ENCODE data around the gene CACNA2D1.

The CACNA2D1 gene

DNA sequence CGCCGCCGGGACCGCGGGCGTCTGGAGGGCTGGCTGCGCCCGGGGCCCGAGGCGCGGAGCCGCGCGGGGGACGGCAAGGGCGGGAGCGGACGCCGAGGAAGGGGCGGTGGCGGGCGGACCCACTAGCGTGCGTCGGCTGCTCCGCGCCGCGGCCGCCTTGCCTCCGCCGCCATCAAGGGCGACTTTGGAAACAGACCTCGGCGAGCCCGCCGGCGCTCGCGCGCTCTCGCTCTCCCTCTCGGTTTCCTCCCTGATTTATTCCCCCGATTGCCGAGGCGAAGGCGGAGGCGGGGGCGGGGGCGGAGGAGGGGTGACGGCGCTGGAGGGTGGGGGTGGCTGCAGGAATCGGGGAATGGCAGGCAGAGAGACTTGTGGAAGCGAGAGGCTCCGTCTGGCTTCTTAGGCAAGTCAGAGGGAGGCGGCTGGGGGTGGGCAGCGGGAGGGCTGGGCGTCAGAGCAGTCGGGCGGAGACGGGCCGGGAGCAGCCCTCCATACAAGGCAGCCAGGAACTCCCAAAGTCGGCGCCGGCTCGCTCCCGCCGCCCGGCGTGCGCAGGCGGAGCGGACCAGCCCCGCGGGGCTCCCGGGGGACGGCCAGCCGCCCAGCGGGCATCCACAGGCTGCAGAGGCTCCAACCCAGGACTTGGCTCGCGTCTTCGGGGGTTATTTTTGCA is at the start of gene CACNA2D1:
Gene CACNA2D1, minus strand, starts transcription at position 231 of the 673 bp plus-strand sequence.
- no peak for DNase-seq

DNA sequence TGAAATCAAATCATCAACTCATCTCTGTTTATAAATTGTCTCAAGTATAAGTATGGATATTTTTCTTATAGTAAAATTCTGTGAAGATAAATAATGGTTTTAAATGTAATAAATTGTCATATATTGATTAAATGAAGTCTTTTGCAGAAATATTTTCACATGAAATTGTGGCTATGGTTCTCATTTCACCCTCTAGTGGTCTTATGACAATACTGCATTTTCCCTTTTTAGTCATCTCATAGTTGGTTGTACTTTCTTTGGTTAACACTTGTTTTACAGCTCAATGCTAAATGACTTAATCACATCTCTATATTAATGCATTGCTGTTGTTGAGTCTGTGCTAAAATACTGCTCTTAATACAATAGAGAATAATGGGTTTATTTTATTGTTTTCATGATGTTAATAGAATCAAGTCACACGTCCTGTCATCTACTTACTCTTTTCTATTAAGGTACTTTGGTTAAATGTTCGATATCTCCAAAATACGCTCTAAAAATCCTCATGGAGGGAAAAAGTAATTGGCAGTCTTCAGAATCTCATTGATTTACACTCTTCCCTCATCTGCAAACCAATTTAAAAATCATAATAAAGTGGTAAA is 38.0 kb upstream of the CACNA2D1 start:
- no peak for DNase-seq

DNA sequence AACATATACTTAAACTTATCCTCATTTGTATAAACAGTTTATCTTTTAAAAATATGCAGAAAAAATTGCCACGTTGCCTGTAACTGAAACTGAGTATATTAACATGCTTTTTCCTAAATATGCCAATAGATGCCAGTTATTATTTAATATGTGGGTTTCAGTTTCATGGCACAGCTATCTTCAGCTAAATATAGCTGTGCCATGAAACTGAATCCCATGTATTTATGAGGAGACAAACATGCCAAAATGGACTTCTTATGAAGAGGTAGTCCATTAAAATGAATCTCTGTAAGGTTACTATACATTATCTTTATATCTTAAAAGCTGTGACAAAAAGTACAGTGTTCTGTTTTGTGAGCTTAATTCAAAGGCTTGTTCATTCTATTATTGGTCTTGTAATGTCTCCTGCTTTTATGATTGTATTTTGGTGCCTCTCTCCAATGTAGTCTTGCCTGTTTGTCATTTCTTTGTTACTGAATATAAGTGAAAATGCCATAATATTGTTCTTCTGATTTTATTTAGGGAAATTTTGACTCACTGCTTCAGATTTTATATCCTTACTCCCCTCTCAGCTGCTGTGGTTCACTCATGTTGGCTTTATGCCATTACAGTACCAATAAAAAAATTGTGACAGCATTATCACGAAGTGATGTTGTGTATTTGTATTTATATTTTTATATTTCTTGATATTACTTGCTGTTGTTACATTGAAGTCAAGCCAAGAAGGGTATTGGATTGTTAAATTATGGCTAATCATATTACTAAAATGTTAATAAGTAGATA is 34.3 kb upstream of the CACNA2D1 start:
- DNase-seq, result no peak

DNA sequence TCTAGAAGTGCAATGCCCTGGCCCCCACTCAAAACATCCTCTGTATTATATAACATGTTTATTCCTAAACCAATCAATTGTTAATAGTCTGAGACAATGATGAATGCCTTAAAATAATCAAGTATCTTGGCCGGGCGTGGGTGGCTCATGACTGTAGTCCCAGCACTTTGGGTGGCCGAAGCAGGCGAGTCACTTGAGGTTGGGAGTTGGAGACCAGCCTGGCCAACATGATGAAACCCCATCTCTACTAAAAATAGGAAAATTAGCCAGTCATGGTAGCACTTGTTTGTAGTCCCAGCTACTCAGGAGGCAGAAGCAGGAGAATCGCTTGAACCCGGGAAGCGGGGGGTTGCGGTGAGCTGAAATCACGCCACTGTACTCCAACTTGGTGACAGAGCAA is 29.4 kb upstream of the CACNA2D1 start:
- no peak for DNase-seq

DNA sequence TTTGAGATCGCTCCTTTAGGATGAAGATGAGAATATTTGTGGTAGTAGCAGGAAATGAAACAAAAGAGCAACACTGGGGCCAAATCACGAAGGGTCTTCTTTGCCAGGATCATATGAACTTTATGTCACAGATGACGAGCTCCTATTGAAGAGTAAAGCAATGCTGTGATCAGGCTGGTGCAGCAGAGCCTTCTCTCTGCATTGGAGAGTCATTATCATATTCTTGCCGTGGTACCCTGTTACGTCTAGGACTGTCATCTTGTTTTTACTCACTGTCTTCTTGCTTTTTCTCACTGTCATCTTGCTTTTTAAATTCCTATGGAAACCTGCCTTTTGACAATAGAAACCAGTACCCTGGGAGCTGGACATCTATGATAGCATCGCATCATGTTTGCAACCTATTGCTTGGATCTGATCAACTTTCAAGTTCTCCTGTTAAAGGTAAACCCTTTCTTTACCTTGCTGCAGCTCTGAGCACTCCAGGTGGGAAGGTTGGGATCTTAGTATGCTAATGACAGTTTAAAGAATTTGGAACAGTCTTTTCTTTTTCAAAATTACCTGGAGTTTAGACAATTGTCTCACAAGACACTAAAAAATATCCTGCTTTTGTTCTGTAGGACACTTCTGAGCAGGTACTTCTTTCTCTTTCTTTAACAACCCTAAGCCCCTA is 27.9 kb upstream of the CACNA2D1 start:
- no peak for DNase-seq

DNA sequence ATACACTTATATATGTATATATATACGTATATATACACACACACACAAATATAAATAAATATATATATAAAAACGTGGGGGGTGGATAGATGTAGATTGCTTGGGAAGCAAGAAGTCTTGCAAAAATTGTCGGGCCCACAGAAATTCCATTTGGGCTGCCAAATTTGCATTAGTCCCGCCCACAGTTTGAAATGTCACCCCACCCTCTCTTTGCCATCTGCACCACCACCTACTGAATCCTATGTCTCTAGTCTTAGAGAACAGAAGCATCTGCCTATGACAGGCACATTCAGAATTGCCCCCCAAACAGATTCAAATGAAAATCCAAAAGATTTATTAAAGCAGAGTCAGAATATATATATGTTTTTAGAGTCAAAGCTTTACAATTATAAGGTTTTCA is 25.6 kb upstream of the CACNA2D1 start:
- DNase-seq, result no peak

DNA sequence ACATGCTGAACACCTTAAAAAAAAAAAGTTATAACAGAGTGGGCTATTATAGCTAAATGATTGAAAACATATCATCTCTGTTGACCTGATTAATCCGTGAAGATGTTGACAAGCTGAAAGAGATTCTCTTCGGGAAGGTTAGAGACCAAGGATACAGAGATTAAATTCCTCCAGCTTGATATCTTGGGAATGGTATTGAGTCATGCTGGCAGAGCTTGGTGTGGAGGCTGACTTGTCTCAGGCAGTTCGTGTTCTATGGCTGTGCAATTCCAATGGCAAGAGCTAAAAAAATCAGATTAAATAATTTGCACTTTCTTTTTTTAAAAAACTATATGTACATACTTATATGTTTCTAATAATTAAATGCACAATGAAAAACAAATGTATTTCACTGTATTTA is 24.9 kb upstream of the CACNA2D1 start:
- DNase-seq, result no peak

DNA sequence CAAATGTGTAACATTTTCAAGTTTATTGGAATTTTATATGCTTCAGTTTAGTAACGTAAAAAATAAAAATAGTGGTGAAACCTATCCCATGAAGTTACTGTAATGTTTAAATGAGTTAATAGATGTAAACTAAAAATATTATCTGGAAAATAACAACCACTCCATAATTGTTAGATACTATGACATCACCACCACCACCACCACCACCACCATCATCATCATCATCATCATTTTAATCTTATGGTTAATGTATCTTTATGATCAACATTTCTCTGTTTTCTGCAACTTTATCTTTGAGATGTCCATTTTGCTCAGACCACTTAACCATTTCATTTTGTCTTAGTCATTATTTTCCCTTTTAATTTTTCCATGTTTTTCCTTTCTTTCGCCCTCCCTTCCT is 23.4 kb upstream of the CACNA2D1 start:
- DNase-seq, result no peak

DNA sequence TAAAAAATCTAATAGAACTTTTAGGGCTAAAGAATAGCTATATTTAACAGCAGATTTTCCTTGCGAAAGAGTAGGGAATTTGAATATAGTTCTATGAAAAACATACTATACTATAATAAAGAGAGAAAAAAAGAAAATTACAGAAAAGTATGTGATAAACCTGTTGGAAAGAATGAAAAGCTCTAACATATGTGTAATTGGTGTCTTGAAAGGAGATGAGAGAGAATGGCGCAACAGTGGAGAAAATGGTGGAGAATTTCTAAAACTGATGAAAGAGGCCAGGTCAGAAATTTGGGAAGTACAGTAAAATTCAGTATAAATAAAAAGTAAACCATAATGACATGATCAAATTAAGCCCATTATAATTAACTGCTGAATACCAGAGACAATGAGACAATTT is 20.8 kb upstream of the CACNA2D1 start:
- DNase-seq, result no peak

DNA sequence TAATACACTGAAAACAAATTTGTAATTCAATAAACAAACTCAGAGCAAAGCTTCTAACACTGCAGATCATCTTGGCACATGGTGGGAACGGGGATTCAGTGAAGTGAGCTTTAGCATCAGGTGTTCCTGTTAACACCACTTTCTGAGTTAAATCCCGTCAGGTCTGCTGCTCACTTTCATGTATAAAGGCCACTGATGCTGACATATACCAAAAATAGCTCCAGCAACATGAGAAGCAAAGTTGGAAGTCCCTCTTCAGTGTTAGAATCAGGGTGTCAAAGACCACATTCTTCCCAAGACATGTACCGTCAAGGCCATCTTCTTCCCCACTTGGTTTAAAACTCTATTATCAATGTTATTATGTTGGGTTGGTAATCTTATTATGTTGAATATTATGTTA is 11.7 kb upstream of the CACNA2D1 start:
- DNase-seq, result no peak

DNA sequence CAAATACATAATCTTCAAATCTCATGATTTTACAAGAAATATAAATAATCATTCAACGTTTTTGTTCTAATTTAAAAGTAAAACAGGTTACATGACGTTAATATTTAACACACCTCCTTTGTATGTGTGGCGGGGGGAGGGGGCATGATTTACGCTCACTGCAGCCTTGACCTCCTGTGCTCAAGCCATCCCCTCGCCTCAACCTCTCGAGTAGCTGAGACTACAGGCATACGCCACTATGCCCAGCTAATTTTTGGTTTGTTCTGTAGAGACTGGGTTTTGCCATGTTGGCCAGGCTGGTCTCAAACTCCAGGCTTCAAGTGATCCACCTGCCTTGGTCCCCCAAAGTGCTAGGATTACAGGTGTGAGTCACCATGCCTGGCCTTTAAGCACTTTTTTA is 7.2 kb upstream of the CACNA2D1 start:
- DNase-seq, result no peak

DNA sequence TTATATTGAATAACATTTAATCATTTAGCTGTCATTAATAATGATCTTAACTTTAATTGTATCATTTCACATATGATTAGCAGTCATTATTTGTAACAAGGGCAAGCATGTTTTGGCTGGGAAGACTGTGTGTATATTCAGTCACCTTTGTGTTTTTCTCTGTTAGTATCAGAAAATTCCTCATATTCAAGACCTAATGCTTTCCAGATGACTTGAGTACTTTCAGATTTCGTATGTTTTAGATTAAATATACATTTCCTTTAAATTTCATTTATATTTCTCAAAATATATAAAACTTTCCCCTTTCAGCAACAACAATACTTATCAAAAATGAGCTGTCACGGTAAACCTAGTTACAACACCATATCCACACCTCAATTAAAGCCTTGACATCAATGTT is 6.3 kb upstream of the CACNA2D1 start:
- DNase-seq, result no peak

DNA sequence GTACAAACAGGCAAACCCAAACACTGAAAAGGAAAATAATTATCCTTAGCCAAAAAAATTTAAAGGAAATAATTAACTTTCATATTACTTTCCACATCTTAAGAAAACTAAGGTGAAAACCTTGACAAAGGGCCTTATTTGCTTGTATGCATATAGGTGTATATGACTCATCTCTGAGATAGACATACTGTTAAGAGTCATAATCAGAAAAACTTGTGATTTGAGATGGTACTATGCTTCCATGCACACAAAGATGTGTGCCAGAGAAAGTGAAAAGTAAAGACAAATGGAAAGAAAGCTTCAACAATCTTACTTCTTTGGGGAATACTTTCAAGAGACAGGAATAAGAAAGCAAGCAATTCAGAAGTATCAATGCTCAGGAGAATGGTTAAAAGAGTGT is 3.3 kb upstream of the CACNA2D1 start:
- no peak for DNase-seq

DNA sequence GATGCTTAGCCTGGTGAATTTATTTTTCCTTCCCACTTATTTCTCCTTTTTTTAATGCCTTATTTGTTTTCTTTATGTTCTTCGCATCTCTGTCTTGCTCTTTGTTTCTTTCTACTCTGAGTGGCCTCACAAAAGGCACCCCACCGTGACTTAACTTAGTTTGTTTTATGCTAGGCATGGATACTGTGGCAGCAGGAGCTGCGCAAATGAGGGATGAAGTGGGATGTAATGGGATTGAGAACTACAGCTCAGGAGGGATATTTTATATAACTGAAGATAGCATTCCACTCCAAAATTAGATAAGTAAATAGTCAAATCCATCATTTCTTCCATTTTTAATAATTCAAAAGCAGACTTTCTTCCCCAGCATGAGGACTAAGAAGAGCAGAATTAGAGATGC is 1.7 kb upstream of the CACNA2D1 start:
- DNase-seq, result no peak

DNA sequence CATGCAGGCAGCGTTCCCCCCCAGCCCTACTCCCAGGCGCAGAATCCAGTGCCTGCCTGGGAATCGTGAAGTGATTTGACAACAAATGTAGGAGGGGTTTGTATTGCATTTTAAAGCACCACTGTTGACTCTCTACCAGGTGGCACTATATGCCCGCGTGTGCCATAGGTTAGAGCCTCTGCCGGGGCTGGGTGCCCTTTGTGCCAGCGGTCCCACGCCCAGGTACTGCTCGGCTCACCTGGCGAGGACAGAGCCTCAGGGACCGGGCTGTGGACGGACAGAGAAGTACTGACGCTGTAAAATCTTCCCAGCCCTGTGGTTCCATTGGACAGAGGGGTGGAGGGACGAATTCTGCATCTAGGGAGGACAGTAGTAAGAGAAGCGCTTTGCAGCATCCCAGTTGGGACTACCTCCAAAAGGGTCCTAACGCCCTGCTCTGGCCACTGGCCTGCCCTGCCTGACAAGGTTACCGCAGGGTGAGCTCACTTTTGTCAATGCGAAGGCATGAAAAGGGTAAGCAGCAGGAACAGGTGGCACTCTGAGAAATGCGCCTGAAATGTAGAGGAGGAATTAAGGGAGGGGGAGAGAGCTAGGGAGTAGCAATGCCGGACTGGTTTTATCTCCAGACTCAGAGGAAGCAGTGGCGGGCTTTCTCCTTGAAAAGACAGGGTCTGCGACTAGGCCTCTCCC is 788 bp upstream of the CACNA2D1 start:
- no peak for DNase-seq

DNA sequence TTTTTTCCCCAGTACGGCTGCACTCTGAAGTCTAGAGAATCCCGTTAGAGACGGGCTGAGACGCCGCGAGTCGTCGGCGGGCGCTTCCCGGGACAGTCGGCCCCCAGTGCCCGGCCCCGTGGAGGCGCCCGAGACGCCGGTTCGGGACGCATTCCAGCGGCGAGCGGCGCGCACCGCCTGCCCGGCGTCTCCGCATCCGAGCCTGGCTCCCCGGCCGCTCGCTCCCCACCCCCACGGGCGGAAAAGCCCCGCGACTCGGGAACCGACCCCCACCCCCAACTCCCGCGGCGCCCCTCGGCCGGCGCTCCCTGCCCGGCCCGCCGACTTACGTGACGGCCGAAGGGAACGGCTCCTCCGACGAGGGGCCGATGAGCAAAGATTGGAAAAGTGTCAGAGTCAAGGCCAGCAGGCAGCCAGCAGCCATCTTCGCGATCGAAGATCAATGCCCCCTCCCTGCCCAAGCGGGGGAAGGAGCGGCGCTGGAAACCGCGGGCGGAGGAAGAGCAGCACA is 486 bp downstream of the CACNA2D1 start:
- no peak for DNase-seq

DNA sequence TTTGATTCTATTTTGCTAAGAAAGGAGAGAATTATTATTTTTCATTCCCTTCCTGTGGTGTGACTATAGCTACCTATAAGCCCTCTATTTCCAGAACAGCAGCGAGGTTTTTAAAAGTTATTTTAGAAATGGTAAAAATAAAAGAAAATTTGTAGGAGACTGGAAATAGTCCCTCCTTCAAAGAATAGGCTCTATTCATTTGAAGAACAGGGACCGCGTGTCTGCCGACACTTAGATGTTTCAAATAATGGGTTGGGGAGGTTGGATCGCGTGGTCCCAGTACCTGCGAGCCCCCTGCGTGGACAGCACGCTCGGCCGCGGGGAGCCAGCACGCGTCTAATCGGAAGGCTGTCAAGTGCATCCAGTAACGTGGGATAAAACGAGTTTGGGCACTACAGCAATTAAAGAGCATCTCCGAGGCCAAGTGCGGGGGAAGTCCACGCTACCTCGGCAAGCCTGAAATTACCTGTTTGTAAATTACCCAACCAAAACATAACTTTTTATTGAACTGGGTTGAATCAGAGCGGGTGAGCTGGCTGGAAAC is 1.0 kb downstream of the CACNA2D1 start:
- DNase-seq, result no peak

DNA sequence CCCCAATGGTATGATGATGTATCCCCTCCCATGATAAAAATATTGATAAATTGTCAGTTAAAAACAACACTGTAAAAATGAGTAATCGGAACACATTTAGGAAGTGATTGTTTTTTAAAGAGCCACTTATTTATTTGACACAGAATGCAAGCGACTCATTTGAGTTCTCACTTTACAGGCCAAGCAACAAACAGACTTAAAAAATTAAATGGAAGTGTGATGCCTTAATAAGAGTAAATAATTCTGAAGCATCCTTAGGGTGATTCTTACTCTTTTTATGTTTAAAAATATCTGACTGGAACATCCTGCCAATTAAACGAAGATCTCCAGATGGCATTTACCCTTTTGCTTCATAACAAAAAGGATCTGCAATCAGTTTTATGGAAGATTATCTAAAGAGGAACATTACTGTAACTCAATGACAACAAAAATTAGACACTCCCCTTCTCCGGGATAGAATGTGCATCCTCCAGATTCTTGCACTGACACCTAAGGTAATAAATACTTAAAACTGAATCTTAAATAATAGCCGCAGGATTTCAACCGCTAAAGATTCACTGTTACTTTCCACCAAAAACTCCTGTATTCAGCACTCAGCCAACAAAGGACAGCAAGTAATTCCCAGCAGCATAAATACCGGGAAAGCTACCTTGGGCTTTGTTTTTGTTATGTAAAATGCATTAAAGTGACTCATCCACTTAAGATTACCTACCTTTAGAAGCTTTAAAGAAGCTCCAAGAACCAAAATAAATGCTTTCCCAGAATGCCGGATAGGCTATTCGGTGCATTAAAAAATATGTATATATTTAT is 1.7 kb downstream of the CACNA2D1 start:
- DNase-seq, result no peak

DNA sequence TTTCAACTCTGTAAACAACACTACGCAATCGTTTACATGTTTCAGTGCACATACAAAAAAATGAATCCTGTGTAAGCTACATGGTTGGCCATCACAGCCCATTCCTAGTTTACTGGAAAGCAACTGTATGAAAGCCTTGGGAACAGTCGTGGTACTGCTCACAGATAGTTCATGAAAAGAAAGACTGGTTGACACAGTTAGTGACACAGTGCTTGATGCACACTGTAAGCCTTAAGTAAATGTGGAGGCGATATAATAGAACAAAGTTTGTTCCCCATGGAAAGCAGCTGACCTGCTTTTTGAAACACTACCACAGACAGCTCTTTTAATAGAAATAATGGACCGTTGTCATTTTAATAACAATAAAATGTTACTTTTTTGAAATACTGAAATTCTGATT is 5.1 kb downstream of the CACNA2D1 start:
- no peak for DNase-seq

DNA sequence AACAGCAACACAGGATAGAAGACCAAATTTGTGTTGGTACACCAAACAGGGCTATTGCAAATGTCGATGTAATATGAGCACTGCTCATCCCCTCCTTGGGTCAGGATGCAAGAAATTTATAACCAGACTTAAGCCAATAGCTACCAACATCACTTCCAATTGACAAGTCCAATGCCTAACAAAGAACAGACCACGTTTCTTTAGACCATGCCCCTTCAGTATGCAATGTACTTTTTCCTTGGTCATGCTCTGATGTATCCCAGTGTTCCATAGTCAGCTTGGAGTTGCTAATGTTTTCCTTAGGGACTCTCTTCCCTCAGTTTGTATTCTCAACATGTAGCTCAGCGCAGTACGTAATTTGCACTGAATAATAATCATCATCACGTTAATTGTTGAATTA is 7.8 kb downstream of the CACNA2D1 start:
- DNase-seq, result no peak

DNA sequence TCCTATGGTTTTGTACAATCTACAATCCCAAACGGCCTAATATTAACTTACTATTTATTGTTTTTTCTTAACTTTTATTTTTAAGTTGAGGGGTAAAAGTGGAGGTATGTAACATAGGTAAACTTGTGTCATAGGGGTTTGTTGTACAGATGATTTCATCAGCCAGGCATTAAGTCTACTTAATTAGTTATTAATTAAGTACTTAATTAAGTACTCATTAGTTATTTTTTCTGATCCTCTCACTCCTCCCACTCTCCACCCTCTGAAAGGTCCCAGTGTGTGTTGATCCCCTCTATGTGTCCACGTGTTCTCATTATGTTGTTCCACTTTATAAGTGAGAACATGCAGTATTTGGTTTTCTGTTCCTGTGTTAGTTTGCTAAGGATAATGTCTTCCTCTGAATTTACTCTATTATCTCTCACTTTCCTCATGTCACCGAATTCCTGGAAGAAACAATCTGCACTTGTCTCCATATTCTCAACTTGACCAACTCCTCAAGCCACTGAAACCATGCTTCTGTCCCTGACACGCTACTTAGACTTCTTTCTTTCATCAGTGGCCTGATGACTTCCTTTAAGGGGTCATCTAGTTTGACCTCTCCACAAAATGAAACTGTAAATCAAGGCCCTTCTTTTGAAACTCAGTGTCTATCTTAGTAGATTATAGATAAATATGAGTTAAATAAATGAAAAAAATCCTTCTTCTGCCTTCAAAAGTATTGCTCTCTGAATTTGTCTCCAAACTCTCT is 9.1 kb downstream of the CACNA2D1 start:
- no peak for DNase-seq

Measured in KG1 (cell line).